Renal cortex interstitium (tissue), 11 donors: Measurements from ENCODE around the gene TEX29. TPM values are rescaled to one million over a fixed set of nuclear protein-coding genes. Genes with fewer than 3 reads are reported as not detected.

Experiments
- DNase-seq, 11 donors: peaks; one replicate each; pipeline ENCODE4 v3.0.0-alpha.2; 2013; ENCODE audit warnings: low read depth in 9 of 11, low spot score in 4 of 11; ENCODE audit errors: extremely low read depth in 1 of 11
- polyA plus RNA-seq, 3 donors: library from polyadenylated mRNA; unstranded; fragments of 120-200 nt; gene quantifications; one replicate each; pipeline ENCODE4 v1.2.1, GENCODE V29; 2013; ENCODE audit not compliant: insufficient read length in 3 of 3

Gene TEX29
- polyA plus RNA-seq, 3 donors: 0.27 to 0.42 (median 0.36) TPM

DNA sequence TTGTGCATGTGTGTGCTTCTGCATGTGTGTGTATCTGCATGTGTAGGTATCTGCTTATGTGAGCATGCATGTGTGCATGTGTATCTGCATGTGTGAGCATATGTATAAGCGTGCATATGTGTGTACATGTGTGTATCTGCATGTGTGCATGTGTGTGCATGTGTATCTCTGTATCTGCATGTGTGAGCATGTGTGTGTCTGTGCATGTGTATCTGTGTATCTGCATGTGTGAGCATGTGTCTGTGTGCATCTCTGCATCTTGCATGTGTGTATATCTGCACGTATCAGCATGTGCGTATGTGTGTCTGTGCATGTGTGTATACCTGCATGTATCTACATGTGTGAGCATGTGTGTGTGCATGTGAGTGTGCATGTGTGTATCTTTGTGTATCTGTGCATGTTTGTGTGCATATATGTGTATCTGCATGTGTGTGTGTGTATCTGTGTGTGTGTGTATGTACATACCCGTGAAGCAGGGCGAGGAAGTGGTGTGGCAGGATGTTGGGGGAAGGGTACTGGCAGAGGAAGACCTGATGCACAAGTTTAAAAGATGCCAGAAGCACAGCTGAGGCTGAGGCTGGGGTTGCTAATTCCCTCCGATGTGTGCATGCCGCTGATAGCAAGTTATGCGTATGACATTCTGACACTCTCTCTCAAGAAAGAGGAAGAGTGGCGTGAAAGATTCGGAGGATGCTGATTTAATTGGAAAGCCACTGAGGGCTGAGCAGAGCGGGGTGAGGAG lies 64.2 kb downstream of the TEX29 start:
- no peak for DNase-seq

DNA sequence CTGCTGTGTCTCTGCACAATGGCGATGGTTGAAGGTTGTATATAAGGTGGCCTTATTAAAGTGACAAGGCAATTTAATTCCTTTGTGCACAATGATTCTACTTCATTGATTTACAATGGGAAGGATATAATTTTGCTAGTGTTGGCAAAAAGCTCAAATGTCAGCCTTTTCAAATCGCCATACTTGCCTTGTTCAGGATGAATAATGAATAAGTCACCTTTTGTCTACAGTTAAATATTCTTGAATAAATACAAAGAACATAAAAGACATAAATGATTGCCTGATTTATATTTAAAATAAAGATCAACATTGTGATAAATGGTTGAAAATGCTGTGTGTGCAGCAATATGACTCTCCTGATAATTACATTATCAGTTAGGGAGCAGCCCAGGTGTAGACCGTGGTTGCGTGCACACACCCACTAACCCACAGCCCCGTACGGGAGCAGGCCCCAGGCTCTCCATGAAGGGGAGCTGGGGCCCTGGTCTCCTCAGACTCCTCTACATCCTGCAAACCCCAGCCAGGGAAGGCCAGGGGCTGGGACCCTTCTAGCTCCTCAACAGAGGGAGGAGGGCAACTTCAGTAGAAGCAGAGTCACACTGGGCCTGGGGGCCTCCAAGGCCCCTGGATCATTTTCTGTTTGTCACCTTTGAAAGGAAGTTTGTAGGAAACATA lies 64.9 kb downstream of the TEX29 start:
- DNase-seq: no peak

DNA sequence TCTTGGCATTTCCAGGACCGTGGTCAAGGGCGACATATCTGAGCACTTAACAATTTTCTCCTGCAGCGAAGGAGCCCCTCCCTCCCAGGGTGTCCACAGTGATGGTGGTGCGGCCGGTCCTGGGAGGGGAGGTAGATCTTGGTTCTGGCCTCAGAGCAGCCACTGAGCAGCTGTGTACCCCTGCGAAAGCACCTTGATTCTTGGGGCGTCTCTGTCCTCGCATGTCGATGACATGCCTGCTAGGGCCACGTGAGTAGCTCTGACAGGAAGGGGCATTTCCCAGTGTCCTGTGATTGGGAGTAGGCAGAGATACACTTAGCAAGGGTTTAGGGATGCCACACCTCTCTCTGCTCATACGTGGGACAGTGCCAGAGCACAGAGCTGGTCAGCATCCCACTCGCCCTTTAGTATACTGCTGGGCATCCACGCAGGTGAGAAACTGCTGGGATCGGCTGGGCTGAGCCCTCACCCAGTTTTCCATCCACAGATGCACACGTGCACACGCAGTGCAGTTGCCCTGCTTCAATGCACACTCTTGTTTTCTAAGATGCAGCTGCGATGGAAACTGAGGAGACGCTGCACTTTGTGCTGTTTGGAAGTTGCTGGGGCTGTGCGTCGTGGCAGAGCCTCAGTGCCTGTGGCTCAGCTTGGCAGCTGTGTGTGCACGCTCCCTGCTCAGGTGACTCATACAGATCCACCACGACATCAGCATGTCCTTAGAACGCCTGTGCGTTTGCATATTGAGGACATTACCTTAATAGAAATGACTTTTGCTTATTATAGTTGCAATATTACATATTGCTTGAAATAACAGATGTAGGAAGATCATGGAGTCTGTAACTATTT lies 66.8 kb downstream of the TEX29 start:
- no peak for DNase-seq

DNA sequence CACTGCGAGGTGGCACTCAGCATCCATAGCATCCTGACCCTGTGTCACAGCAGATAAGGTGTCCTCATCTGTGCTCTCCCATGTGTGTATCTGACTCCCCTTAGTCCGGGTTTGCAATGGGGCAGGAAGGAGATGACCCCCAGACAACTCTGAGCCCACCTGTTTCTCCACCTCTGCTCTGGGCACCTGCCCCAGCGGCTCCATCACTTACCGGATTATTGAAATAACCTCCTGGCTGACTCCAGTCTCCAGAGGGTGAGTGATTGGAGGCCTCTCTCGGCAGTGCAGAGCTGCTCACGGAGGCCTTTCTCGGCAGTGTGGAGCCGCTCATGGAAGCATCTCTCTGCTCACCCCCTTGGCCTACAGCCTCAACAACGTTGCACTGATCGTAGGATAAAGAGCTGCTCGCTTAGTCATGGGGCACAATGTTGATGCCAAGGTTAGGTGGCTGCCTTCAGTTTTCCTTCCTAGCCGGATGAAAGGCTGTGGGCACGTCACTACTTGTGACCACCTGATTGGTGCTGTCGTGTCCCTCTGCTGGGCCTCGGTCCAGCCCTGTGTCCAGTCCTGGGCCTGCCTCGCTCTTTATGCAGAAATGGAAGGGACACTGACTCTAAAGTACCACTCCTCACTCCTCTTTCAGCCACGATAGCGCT lies 67.6 kb downstream of the TEX29 start:
- DNase-seq: no peak

DNA sequence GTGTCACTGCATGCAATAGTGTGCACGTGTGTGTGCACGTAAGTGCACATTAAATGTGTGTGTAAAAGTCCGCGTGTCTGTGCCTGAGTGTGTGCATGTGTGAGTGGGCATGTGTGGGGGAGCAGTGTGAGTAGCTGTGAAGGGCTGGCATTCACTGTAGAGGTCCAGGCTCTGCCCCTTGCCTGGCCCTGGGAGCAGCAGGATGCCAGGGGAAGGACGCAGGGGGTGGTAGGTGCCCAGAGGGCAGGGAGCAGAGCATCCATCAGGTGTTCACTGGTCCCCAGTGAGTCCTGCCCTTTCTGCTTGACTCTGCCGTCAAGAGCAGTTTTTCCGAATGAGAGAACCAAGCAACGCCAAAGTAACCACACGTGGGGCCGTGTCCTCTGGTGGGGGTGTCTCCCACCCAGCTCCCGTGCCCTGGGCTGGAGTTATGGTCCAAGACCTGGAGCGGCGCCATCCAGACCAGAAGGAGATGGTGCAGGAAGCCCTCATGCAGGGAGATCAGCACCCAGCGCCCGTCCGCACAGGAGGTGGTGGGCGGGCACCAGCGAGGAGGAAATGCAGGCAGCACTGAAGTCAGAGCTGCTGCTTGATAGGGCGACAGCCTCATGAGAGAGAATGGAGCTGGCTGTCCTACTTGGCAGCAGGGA lies 68.5 kb downstream of the TEX29 start:
- no peak for DNase-seq

DNA sequence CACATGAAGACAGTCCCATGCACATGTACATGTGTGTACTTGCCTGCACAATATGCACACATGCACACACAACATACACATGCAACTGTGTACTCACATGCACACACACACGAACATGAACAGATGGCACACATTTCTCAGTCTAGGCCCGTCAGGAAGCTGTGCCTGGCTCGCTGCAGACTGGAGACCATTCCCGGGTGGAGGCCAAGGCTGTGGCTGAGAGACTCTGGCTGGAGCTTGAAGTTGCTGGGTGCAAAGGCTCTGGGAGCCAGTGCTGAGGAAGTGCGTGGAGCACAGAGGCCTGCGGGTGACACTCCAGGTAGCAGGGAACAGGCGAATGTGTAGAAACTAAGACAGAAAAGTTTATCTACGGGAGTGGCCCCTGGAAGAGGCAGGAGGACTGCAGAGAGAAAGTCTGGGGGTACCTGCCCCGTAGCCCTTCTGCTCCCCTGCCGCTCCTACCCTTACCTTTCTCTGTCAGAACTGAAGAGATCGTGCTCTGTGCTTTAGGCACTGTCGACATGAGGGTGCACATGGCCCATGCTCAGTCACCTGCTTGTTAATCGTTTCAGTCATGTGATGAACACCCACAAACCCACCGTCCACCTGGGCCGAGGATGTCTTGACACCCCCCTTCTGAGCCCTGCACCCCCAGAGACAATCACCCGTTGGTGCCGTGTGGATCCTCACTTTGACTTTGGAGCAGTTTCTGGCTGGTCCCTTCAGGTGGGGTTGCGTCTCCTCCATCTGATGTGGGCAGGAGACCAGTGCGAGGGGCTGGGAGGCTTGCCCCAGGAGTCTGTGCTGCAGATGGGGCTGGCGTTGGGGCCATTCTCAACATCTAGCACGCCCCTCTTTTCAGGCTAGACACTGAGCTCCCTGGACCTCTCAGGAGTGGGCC lies 69.4 kb downstream of the TEX29 start:
- no peak for DNase-seq

DNA sequence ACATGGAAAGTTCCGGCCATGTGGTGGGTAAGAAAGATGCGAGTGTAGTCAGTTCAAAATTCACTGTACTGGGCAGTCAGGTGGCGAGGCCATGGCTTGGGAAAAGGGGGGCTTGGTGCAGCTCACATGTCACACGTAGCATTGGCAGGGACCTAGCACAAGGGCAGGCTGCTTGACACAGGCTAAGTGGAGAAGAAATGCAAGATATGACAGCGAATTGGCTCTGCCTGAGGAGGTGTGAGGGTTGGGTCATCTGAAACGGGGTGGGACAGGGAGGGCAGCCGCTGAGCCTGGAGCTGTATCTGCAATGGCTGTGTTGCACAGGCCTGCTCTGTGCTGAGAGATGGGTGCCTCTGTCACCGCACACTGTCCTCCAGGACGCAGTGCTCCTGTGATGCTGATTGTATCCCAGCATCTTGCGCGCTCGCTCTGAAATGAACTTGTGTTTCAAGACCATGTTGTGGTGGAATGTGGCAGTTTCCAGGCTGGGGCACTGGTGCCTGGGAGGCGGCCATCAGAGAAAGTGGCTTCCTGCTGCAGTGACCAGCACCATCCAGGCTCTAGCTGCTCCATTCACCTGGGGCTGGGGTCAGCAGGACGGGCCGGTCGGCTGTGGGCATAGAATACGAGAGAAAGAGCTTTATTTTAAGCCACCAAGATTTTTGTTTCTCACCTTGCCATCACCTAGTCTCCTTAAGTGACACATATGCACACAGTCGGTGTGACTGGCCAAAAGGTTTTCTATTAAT lies 70.3 kb downstream of the TEX29 start:
- DNase-seq: no peak

DNA sequence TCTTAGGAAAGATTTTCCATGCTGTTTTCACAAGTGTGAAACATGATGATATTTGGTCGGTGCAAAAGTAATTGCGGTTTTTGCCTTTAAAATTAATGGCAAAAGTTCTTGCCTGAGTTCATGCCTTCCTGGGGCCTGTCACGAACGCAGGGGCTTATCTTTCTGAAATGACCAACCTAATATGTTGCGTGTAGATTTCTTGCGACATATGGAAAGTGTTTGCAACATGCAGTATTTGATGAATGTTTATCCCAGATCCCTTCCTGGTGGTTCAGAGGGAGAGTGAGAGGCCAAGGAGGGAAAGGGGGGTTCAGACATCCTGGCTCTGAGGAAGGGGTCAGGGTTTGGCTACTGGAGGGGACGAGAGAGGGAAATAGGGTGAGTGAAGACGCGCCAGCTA lies 72.0 kb downstream of the TEX29 start:
- DNase-seq: no peak

DNA sequence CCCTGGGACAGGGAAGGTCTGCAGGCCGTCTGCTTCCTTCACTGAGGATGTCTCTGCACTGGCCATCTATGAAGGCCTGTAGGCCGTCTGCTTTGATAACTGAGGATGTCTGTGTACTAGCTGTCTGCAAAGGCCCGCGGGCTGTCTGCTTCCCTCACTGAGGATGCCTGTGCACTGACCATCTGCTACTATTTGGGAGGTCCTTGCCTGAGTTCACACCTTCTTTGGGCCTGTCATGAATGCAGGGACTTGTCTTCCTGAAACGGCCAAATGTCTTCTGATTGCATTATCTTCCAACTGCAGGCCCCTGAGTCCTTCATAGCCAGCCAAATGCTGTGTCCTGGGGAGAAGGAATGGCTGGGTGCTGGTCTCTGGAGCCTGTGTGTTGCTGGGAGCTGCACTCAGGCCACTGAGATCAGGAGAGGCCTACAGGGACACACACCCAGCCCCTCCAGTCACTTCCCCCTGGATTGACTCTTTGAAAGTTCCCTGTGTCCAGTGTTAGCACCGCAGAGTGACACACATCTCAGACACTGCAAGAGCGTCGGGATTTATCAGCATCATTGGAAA lies 72.9 kb downstream of the TEX29 start:
- DNase-seq: no peak

Other genes starting within 250 kb of the TEX29 start
- 10 to 100 TPM; 63.0 to 84.2 (median 66.7) TPM for gene ARHGEF7, start 205.3 kb upstream of the TEX29 start, polyA plus RNA-seq